Ecto neural progenitor cell (in vitro differentiated cells): ENCODE data around the gene GLOD5.
A peak's percentile ranks its signal among the peaks of the same experiment; 100 is the strongest.

Source experiments
- DNase-seq: peaks from one replicate; pipeline ENCODE4 v3.0.0-alpha.2; 2018; ENCODE audit warnings: low spot score

Gene GLOD5

DNA sequence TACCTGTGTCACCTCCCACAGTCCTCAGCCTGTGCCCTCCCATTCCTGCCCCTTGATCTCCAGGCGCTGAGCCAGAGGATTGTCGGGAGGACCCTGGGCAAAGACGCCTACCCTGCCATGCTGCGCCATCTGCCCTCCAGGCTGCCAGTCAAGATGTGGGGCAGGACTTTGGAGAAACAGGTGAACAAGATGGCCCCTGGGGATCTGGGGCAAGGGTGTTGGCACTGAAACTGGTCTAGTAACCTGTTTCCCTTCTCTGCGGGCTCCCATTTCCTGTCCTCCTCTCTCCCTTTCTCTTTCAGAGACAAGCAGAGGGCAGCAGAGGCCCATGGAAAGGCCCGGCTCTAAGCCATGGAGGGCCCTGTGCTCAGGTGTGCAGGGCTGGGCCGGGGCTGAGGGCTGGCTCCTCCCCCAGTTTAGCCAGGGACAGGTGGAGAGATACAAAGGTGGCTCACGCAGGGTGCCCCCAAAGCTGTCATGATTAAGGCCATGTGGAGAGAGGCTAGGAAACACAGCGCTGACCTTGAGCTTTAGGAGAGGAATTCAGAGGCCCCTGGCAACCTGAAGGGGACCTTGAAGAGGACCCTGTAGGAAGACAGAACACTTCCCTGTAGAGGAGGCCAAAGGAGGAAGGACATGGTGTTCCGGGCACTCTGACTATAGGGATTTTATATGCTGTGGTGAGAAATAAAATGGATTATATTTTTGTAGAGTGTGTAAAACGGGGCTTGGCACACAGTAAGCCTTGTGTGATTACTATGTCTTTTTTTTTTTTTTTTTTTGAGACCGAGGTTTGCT is at the start of gene GLOD5:
Gene GLOD5, plus strand, starts transcription at position 74 of the 798 bp plus-strand sequence. Its CDS starts 44 bp downstream, at position 118.
- DNase-seq = peak; percentile 50

DNA sequence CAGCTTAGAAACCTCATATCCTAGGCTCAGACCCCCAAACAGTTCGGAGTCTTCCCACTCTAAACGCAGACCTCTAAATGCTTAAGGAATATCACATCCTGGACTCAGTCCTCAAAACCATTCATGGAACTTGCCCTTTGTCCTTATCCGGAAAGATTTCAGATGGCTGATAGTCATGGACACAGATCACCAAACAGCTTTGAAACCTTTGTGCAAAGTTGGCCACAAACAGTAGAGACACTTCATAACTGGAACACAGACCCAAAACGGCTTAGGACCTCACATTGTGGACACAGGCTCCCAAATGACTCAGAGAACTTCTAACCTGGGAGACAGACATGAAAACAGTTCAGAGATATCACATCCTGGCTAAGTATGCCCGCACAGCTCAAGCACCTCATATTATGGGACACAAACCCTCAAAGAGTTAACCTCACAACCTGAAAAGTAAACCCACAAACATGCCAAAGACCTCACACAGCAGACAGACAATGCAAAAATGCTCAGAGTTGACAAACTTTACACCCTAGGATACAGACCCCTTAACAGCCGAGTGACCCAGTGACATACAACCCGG is 49.5 kb upstream of the GLOD5 start:
- no peak for DNase-seq

- DNase-seq = no peak
These were observed 47.7 kb upstream of the GLOD5 start for GRCh38 chrX:48713847-48714246.

DNA sequence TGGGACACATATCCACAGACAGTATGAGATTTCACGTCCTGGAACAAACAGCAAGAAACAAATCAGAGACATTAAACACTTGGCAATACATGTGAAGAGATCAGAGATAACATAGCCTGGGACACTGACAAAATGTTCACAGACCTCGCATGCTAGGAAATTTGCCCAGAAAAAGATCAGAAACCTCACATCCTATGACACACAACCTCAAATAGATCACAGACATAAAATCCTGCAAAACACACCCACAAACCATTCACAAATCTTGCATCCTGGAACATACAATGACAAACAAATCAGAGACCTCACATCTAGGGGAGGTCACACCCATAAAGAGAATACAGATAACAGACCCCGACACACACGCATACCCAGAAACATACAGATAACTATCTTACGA is 47.0 kb upstream of the GLOD5 start:
- DNase-seq = no peak

- DNase-seq = no peak
These were observed 46.5 kb upstream of the GLOD5 start for GRCh38 chrX:48715072-48715471.

DNA sequence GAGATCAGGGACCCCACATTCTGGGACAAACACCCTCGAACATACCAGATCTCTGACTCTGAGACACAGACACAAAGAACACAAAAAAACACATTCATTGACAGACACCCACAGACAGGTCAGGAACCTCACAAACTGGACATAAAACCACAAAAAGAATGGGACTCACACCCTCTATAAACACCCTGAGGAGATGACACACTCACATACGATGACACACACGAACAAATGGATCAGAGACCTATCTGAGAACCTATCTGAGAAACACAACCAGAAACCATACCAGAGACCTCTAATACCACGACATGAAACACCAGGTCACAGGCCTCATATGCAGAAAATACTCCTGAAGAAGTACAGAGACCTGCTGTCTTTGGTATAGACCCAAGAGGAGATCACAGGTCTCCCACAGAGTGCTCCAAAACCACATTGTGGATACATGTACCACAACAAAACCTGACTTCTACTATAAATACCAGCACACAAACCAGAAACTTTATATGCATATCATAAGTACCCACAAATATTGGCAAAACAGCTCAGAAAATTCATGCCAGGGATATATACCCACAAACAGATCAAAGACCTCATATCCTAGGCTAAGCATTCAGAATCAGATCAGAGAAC is 45.6 kb upstream of the GLOD5 start:
- no peak for DNase-seq

DNA sequence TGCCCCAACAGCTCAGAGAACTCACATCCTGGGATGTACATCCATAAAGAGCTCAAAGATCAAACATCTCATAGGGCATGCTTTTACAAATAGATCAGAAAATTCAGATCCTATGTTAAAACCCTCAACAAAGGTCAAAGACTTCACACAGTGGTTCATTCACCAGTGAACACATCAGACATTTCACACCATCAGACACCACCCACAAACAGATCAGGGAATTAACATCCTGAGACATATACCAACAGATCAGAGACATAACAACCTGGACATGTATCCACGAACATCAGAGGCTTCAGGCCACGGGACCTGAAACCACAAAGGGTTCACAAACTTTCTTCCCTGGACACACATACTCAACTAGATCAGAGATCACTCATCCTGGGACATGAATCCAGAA is 41.6 kb upstream of the GLOD5 start:
- DNase-seq = no peak

DNA sequence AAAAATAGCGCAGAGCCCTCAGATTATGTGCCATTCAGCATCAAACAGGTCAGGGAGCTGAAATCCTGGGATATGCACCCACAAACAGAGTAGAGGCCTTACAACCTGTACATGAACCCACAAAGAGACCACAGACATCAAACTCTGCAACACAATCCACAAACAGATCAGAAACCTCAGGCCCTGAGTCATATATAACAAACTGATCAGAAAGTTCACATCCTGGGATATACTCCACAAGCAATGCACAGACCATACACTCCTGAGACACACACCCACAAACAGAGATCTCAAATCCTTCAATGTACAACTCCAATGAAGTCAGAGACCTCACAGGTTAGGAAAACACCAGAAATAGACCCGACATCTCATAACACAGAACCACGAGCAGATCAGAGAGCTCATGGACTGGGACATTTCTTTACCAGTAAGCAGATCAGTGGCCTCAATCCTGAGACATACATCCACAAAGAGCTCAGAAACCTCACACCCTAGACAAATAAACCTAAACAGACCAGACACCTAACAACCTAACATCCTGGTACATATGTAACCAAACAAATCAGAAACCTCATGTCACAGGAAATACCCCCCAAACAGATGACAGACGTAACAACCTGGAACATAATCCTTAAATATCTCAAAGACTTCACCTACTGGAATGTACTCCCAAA is 40.8 kb upstream of the GLOD5 start:
- DNase-seq = no peak

DNA sequence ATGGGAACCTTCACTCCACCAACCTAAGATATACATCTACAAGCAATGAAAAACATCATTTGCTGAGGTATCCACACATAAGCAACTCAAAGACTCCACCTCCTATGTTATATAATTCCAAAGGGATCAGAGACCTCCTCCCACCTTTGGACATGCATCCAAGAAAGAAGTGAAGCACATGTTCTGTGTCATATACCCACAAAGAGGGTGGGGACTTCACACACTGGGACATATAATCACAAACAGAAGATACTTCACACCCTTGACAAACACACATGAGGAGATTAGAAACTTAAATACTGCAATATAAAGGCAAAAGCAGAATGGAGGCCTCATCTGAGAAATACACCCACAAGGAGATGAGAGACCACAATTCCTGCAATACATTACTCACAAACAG is 39.6 kb upstream of the GLOD5 start:
- no peak for DNase-seq

DNA sequence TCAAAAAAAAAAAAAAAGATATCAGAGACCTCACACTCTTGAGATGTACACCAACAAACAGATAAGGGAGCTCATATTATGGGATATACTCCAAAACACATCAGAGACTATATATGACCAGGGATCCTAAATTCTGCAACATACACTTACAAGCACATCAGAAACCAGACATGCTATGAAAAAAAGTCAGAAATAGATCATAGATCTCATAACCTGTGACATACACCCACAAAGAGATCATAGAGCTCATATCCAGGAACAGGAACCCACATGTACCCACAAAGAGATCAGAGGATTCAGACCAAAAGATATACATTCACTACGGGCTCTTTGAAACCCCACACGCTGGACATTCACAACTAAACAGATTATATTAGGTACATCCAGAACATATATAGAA is 35.0 kb upstream of the GLOD5 start:
- no peak for DNase-seq

- DNase-seq = no peak
These were observed 32.9 kb upstream of the GLOD5 start for GRCh38 chrX:48728653-48729052.

- DNase-seq = no peak
These were observed 25.2 kb upstream of the GLOD5 start for GRCh38 chrX:48736303-48736702.

DNA sequence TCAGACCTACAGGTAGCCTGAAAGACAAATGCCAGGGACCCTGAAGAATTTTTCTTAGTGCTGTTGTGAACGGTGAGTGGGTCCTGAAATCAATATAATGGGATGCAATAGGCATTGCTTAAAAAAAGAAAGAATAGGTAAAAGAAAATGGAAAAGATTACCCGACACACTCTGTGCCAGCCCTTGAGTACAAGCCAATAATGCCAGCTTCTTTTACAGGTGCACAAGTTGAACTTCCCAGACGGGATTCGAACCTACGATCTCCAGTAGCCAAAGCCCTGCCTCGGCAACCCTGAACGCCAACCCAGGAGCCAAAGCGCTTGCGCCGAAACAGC is 24.7 kb upstream of the GLOD5 start:
- DNase-seq = no peak

DNA sequence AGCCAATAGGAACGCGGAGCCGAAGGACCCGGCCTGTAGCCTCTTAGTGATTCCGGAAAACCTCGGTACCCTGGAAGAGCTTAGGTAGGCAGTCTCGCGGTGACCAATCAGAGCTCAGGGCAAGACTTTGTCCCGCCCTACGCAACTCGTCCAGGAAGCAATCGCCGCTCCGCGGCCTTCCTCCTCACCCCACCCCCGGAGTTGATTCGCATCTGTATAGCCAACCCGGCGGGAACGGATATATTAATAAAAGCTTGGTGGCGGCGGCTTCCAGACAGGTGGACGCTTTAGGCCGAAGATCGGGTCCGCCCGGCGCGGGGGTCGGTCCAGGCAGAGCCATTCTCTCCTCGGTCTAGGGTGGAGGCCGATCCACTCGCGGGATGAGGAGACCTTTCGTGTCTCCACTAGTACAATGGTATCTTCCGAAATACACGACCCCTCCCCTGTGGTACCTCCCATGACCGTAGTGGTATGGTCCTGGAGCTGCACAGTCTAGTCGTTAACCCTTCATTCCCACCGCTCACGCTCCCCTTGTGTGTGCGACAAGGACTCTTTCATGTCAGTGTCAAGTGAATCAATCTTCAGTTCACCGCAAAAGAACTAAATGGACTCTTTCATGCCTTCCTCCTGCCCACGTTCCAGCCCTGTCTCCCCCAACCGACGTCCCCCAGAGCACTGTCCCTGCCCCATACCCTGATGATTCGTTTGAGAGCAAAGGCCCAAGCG is 24.2 kb upstream of the GLOD5 start:
- peak; percentile 88 for DNase-seq

- no peak for DNase-seq
These were observed 23.6 kb upstream of the GLOD5 start for GRCh38 chrX:48737940-48738339.

DNA sequence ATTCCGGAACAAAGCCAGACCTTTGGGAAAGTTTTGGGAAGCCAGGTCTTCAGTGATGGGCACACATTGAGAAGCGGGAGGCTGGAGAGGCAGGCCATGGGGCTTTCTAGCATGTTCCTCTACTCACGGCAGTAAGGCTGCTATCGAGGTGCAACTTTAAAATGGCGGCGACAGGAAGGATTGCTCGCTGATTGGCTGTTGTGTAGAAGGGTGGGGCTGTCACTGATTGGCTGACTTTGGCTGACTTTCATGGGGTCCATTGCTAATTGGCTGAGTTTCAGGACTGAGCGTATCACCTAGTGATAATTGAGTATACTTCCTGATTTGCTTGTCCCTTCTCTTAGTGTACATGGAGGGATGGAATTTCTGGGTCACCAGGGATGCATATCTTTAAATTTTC is 19.7 kb upstream of the GLOD5 start:
- DNase-seq = no peak

DNA sequence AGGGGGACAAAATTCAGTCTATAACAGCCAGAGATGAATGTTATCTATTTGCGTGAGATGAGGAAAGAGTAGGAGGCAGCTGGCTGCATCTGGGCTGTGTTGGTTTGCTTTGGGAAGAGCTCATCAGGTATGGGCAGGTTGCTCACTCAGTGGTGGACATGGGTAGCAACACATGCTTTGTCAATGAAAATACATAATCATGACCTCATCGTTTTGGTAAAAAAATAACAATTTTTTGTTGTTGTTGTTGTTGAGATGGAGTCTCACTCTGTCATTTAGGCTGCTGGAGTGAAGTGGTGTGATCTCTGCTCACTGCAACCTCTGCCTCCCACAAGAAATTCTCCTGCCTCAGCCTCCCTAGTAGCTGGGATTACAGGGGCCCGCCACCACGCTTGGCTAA is 16.3 kb upstream of the GLOD5 start:
- DNase-seq = no peak

- no peak for DNase-seq
These were observed 14.0 kb upstream of the GLOD5 start for GRCh38 chrX:48747415-48748016.

DNA sequence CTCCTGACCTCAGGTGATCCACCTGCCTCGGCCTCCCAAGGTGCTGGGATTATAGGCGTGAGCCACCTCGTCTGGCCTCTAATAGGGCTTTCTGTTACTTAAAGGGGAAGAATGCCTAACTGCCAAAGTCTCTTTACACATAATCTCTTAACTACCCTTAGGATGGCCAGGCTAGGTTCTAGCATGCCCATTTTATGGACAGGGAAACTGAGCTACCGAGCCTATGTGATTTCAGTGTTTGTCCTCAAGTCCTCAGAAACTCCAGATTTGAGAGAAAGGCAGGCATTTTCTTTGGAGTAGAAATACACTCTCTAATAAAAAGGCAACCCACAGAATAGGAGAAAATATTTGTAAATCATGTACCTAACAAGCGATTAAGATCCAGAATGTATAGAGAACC is 12.4 kb upstream of the GLOD5 start:
- no peak for DNase-seq

GRCh38 chrX:48751343-48751742 is 10.2 kb upstream of the GLOD5 start:
- no peak for DNase-seq

- no peak for DNase-seq
These were observed 9.0 kb upstream of the GLOD5 start for GRCh38 chrX:48752498-48752897.

GRCh38 chrX:48753708-48754228 is 7.8 kb upstream of the GLOD5 start:
- DNase-seq = no peak
